NCI-H748 (cell line): ENCODE results near the gene SORL1.
A peak's percentile ranks its signal among the peaks of the same experiment; 100 is the strongest.

ENCODE experiments used
- DNase-seq: peaks from one replicate; lab custom pipeline; 2025; ENCODE audit not compliant: unreplicated experiment; lab: John Stamatoyannopoulos, UW

SORL1 gene

GRCh38 chr11:121426476-121427399 is 25.4 kb upstream of the SORL1 start:
- peak; percentile 34 for DNase-seq

GRCh38 chr11:121427400-121427744 is 24.7 kb upstream of the SORL1 start:
- no peak for DNase-seq

GRCh38 chr11:121429556-121429955 is 22.6 kb upstream of the SORL1 start:
- no peak for DNase-seq

GRCh38 chr11:121431820-121432526 is 20.1 kb upstream of the SORL1 start:
- no peak for DNase-seq

- no peak for DNase-seq
These were observed 17.0 kb upstream of the SORL1 start for GRCh38 chr11:121435132-121435531.

- DNase-seq: no peak
These were observed 16.3 kb upstream of the SORL1 start for GRCh38 chr11:121435551-121436511.

- DNase-seq: no peak
These were observed 15.0 kb upstream of the SORL1 start for GRCh38 chr11:121437018-121437685.

GRCh38 chr11:121437686-121438078 is 14.4 kb upstream of the SORL1 start:
- no peak for DNase-seq

GRCh38 chr11:121439337-121439736 is 12.8 kb upstream of the SORL1 start:
- DNase-seq: no peak

GRCh38 chr11:121439759-121440158 is 12.4 kb upstream of the SORL1 start:
- DNase-seq: no peak

GRCh38 chr11:121441521-121441920 is 10.6 kb upstream of the SORL1 start:
- no peak for DNase-seq

GRCh38 chr11:121443688-121444275 is 8.3 kb upstream of the SORL1 start:
- DNase-seq: no peak

- DNase-seq: no peak
These were observed 7.6 kb upstream of the SORL1 start for GRCh38 chr11:121444526-121444925.

GRCh38 chr11:121445071-121445768 is 6.9 kb upstream of the SORL1 start:
- no peak for DNase-seq

- DNase-seq: peak; percentile 9
These were observed 5.4 kb upstream of the SORL1 start for GRCh38 chr11:121446752-121447156.

- no peak for DNase-seq
These were observed 4.1 kb upstream of the SORL1 start for GRCh38 chr11:121448011-121448410.

- no peak for DNase-seq
These were observed 3.6 kb upstream of the SORL1 start for GRCh38 chr11:121448431-121448941.

- DNase-seq: no peak
These were observed 3.0 kb upstream of the SORL1 start for GRCh38 chr11:121449123-121449522.

- DNase-seq: no peak
These were observed 2.5 kb upstream of the SORL1 start for GRCh38 chr11:121449626-121450025.
